ENCODE results near the gene UBL4A. TPM values are rescaled to one million over a fixed set of nuclear protein-coding genes. Genes with fewer than 3 reads are reported as not detected.

The UBL4A gene
- total and polyA plus RNA-seq, 7 experiments from 2014 or later, result 9.2 to 65.7 (median 33.8) TPM

- Mint-ChIP-seq H3K27me3 (no peaks in the 10 kb centered on the region), H3K4me1 (peaks cover 0 to 11% (median 5%) of the 10 kb centered on the region in 7 donors), H3K36me3 (peaks cover 0 to 2% (median 0%) of the 10 kb centered on the region in 5 donors), H3K27ac (no peak overlapping the region), H3K9me3 (no peaks in the 10 kb centered on the region), H3K4me3 (no peak overlapping the region)
- Histone ChIP-seq H3K36me3 (ENCODE audit: control insufficient read depth in 2 of 3, insufficient read depth in 3 of 3, low read length in 3 of 3) (peaks cover 0 to 56% (median 0%) of the 10 kb centered on the region in 3 experiments), H3K4me3 (ENCODE audit: low read length) (no peak overlapping the region), H3K9me3 (ENCODE audit: control insufficient read depth in 2 of 3, low read length in 3 of 3) (no peaks in the 10 kb centered on the region), H3K27ac (ENCODE audit: low read depth, low read length) (no peak overlapping the region), H3K27me3 (ENCODE audit: control insufficient read depth in 2 of 2, insufficient read depth in 2 of 2, low read length in 2 of 2) (no peaks in the 10 kb centered on the region), H3K4me1 (ENCODE audit: control insufficient read depth in 2 of 2, insufficient read depth in 2 of 2, low read length in 2 of 2) (peaks cover 0 to 3% of the 10 kb centered on the region in 2 donors)
- DNase-seq (no peak), ATAC-seq (no peak)
- ChIA-PET POLR2A (interaction anchor here (0.9 to 1.2 kb wide), 2 partner anchors 52 to 84 kb away, joined by 3 to 4 read pairs; partner anchors contain the start of gene EMD), CTCF (no interaction called here)
- intact Hi-C loops (cut with micrococcal nuclease), result no loop called here
These were observed 22.7 kb downstream of the UBL4A start for GRCh38 chrX:154463611-154464220.

DNA sequence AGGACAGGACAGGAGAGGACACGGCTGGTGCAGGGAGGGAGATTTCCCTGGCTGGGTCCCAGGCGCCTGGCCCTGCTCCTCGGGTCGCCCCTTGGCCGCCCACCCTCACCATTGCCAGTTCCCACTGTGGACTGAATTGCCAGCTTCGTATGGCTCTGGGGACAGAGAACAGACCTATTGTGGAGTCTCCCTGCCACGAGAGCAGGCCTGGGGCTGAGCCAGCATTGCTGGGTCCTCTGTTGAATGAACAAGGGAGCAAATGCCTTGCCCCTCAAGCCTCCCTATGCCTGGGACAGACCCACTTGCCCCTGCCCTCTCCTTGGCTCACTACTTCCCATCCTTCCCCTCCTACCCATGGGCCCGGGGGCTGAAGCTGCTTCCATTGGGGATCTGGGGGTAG is 24.0 kb downstream of the UBL4A start:
- POLR2A ChIA-PET, result interaction anchor here (6.2 kb wide), 1 partner anchor 15 kb away, joined by 31 read pairs; the partner anchor contains the start of gene LAGE3
- Mint-ChIP-seq H3K36me3 (peaks cover 0 to 2% (median 0%) of the 10 kb centered on the region in 5 donors), H3K27ac (no peak overlapping the region), H3K9me3 (peaks cover 0 to 1% (median 0%) of the 10 kb centered on the region in 11 donors), H3K27me3 (no peaks in the 10 kb centered on the region), H3K4me3 (no peak overlapping the region), H3K4me1 (peaks cover under 1 to 12% (median 6%) of the 10 kb centered on the region in 7 donors)
- no peak for ATAC-seq
- no peaks in the 10 kb centered on the region for H3K27me3 ChIP-seq (ENCODE audit: control insufficient read depth in 2 of 2, insufficient read depth in 2 of 2, low read length in 2 of 2)
- intact Hi-C loops (cut with micrococcal nuclease), result no loop called here
- CTCF ChIA-PET, result no interaction called here
- no peaks in the 10 kb centered on the region for H3K9me3 ChIP-seq (ENCODE audit: control insufficient read depth in 2 of 3, low read length in 3 of 3)
- H3K4me3 ChIP-seq (ENCODE audit: low read length), result no peak overlapping the region
- DNase-seq, result no peak
- H3K36me3 ChIP-seq (ENCODE audit: control insufficient read depth in 2 of 3, insufficient read depth in 3 of 3, low read length in 3 of 3), result peaks cover 0 to 43% (median 0%) of the 10 kb centered on the region in 3 experiments
- no peak overlapping the region for H3K27ac ChIP-seq (ENCODE audit: low read depth, low read length)
- peaks cover 0 to 3% of the 10 kb centered on the region in 2 donors for H3K4me1 ChIP-seq (ENCODE audit: control insufficient read depth in 2 of 2, insufficient read depth in 2 of 2, low read length in 2 of 2)

DNA sequence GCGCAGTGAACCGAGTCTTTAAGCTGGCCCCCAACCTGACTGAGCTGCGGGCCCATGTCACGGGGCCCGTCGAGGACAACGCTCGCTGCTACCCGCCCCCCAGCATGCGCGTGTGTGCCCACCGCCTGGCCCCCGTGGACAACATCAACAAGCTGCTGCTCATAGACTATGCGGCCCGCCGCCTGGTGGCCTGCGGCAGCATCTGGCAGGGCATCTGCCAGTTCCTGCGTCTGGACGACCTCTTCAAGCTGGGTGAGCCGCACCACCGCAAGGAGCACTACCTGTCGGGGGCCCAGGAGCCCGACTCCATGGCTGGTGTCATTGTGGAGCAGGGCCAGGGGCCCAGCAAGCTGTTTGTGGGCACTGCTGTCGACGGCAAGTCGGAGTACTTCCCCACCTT is 26.1 kb downstream of the UBL4A start:
- H3K27ac Mint-ChIP-seq, result peak overlapping the region in 1 of 9 donors; percentile 19
- POLR2A ChIA-PET, result interaction anchor here (0.8 to 6.2 kb wide), 5 partner anchors 17 to 87 kb away, joined by 3 to 31 read pairs (median 3); partner anchors contain the start of genes IKBKG and LAGE3
- H3K4me3 ChIP-seq (ENCODE audit: low read length), result no peak overlapping the region

GRCh38 chrX:154459832-154460231 is 26.6 kb downstream of the UBL4A start:
- H3K27me3 Mint-ChIP-seq, result no peaks in the 10 kb centered on the region
- CTCF ChIA-PET, result no interaction called here
- H3K4me1 Mint-ChIP-seq, result peaks cover 4 to 16% (median 9%) of the 10 kb centered on the region in 7 donors
- peak overlapping the region in 8 of 10 donors; percentile 14 to 88 (median 28) for H3K4me3 Mint-ChIP-seq
- Histone ChIP-seq H3K4me3 (ENCODE audit: low read length) (no peak overlapping the region), H3K9me3 (ENCODE audit: control insufficient read depth in 2 of 3, low read length in 3 of 3) (no peaks in the 10 kb centered on the region), H3K27me3 (ENCODE audit: control insufficient read depth in 2 of 2, insufficient read depth in 2 of 2, low read length in 2 of 2) (no peaks in the 10 kb centered on the region), H3K27ac (ENCODE audit: low read depth, low read length) (no peak overlapping the region), H3K4me1 (ENCODE audit: control insufficient read depth in 2 of 2, insufficient read depth in 2 of 2, low read length in 2 of 2) (peaks cover 0 to 3% of the 10 kb centered on the region in 2 donors), H3K36me3 (ENCODE audit: control insufficient read depth in 2 of 3, insufficient read depth in 3 of 3, low read length in 3 of 3) (peaks cover 0 to 23% (median 0%) of the 10 kb centered on the region in 3 experiments)
- ATAC-seq, result no peak
- H3K9me3 Mint-ChIP-seq, result peaks cover 0 to 4% (median 0%) of the 10 kb centered on the region in 11 donors
- DNase-seq, result no peak
- POLR2A ChIA-PET, result interaction anchor here (1.3 to 6.2 kb wide), 8 partner anchors 17 to 88 kb away, joined by 3 to 31 read pairs (median 5); partner anchors contain the start of genes ATP6AP1, IKBKG, LAGE3 and RPL10
- peaks cover 0 to 2% (median 0%) of the 10 kb centered on the region in 5 donors for H3K36me3 Mint-ChIP-seq
- peak overlapping the region in 2 of 9 donors; percentile 38 to 63 for H3K27ac Mint-ChIP-seq
- intact Hi-C loops (cut with micrococcal nuclease), result loop anchor here in 1 of 2 donors (2.0 kb wide), 2 partner anchors 23 to 47 kb away; partner anchors contain the start of gene GDI1

More for the DNA sequence above, 26.1 kb downstream of the UBL4A start:
- ATAC-seq (no peak), DNase-seq (no peak)
- Mint-ChIP-seq H3K4me3 (peak overlapping the region in 7 of 10 donors; percentile 4 to 79 (median 25)), H3K36me3 (peaks cover 0 to 2% (median 0%) of the 10 kb centered on the region in 5 donors), H3K4me1 (peaks cover 4 to 16% (median 9%) of the 10 kb centered on the region in 7 donors), H3K9me3 (peaks cover 0 to 4% (median 0%) of the 10 kb centered on the region in 11 donors), H3K27me3 (no peaks in the 10 kb centered on the region)
- H3K27me3 ChIP-seq (ENCODE audit: control insufficient read depth in 2 of 2, insufficient read depth in 2 of 2, low read length in 2 of 2), result no peaks in the 10 kb centered on the region
- peaks cover 0 to 3% of the 10 kb centered on the region in 2 donors for H3K4me1 ChIP-seq (ENCODE audit: control insufficient read depth in 2 of 2, insufficient read depth in 2 of 2, low read length in 2 of 2)
- H3K36me3 ChIP-seq (ENCODE audit: control insufficient read depth in 2 of 3, insufficient read depth in 3 of 3, low read length in 3 of 3), result peaks cover 0 to 28% (median 0%) of the 10 kb centered on the region in 3 experiments
- no peaks in the 10 kb centered on the region for H3K9me3 ChIP-seq (ENCODE audit: control insufficient read depth in 2 of 3, low read length in 3 of 3)
- intact Hi-C loops (cut with micrococcal nuclease), result no loop called here
- no peak overlapping the region for H3K27ac ChIP-seq (ENCODE audit: low read depth, low read length)
- CTCF ChIA-PET, result no interaction called here

GRCh38 chrX:154458954-154459778 is 27.2 kb downstream of the UBL4A start:
- H3K27me3 ChIP-seq (ENCODE audit: control insufficient read depth in 2 of 2, insufficient read depth in 2 of 2, low read length in 2 of 2), result no peaks in the 10 kb centered on the region
- peaks cover 0 to 3% of the 10 kb centered on the region in 2 donors for H3K4me1 ChIP-seq (ENCODE audit: control insufficient read depth in 2 of 2, insufficient read depth in 2 of 2, low read length in 2 of 2)
- no peaks in the 10 kb centered on the region for H3K9me3 ChIP-seq (ENCODE audit: control insufficient read depth in 2 of 3, low read length in 3 of 3)
- peak overlapping the region; percentile 44 for H3K4me3 ChIP-seq (ENCODE audit: low read length)
- Mint-ChIP-seq H3K36me3 (peaks cover 0 to 7% (median 0%) of the 10 kb centered on the region in 5 donors), H3K4me1 (peaks cover 4 to 16% (median 9%) of the 10 kb centered on the region in 7 donors), H3K9me3 (peaks cover 0 to 4% (median 0%) of the 10 kb centered on the region in 11 donors), H3K27me3 (no peaks in the 10 kb centered on the region), H3K27ac (peak overlapping the region in 7 of 9 donors; percentile 36 to 71 (median 56)), H3K4me3 (peak overlapping the region; percentile 71 to 88 (median 80))
- H3K27ac ChIP-seq (ENCODE audit: low read depth, low read length), result peak overlapping the region; percentile 70
- POLR2A ChIA-PET, result interaction anchor here (0.7 to 6.2 kb wide), 11 partner anchors 18 to 89 kb away, joined by 3 to 31 read pairs (median 4); partner anchors contain the start of genes ATP6AP1, FAM3A, IKBKG and LAGE3
- ATAC-seq (no peak), DNase-seq (no peak)
- intact Hi-C loops (cut with micrococcal nuclease), result loop anchor here in 1 of 2 donors (1.0 to 2.0 kb wide), 3 partner anchors 20 to 46 kb away; partner anchors contain the start of genes GDI1 and LAGE3
- H3K36me3 ChIP-seq (ENCODE audit: control insufficient read depth in 2 of 3, insufficient read depth in 3 of 3, low read length in 3 of 3), result peaks cover 0 to 17% (median 0%) of the 10 kb centered on the region in 3 experiments
- CTCF ChIA-PET, result no interaction called here
